A172 (cell line): ENCODE results near the gene PARP11. TPM values are rescaled to one million over a fixed set of nuclear protein-coding genes. Genes with fewer than 3 reads are reported as not detected.
A peak's percentile ranks its signal among the peaks of the same experiment; 100 is the strongest.

Source experiments
- DNase-seq: peaks from one replicate; pipeline ENCODE4 v3.0.0-alpha.2; 2015; ENCODE audit warnings: low spot score
- total RNA-seq: library from RNA; depleted of rRNA; stranded (reverse); fragments of >200 nt; shearing (Covaris generic); gene quantifications from 2 replicates; pipeline ENCODE4 v1.2.3, GENCODE V29; 2014; rRNA removed

Gene PARP11
- total RNA-seq: 1.5 TPM in 2 replicates

GRCh38 chr12:3872800-3873636 is at the start of gene PARP11:
PARP11 (minus strand) TSS chr12:3873399; CDS start chr12:3873229, 170 bp downstream.
- DNase-seq: peak; percentile 85

- DNase-seq: no peak
Measured at GRCh38 chr12:3922033-3922432, 48.8 kb upstream of the PARP11 start.

- no peak for DNase-seq
Measured at GRCh38 chr12:3921526-3921925, 48.3 kb upstream of the PARP11 start.

GRCh38 chr12:3921151-3921471 is 47.9 kb upstream of the PARP11 start:
- no peak for DNase-seq

GRCh38 chr12:3920351-3921150 is 47.4 kb upstream of the PARP11 start:
- no peak for DNase-seq

- DNase-seq: no peak
Measured at GRCh38 chr12:3913278-3913677, 40.1 kb upstream of the PARP11 start.

GRCh38 chr12:3912863-3913262 is 39.7 kb upstream of the PARP11 start:
- DNase-seq: no peak

- no peak for DNase-seq
Measured at GRCh38 chr12:3911409-3911808, 38.2 kb upstream of the PARP11 start.

- DNase-seq: no peak
Measured at GRCh38 chr12:3905664-3906063, 32.5 kb upstream of the PARP11 start.

GRCh38 chr12:3904999-3905398 is 31.8 kb upstream of the PARP11 start:
- DNase-seq: no peak

GRCh38 chr12:3902921-3903320 is 29.7 kb upstream of the PARP11 start:
- no peak for DNase-seq

- no peak for DNase-seq
Measured at GRCh38 chr12:3901116-3901515, 27.9 kb upstream of the PARP11 start.

GRCh38 chr12:3898756-3899155 is 25.6 kb upstream of the PARP11 start:
- DNase-seq: no peak

- DNase-seq: no peak
Measured at GRCh38 chr12:3897371-3897971, 24.3 kb upstream of the PARP11 start.

- DNase-seq: no peak
Measured at GRCh38 chr12:3896801-3897351, 23.7 kb upstream of the PARP11 start.

GRCh38 chr12:3896356-3896755 is 23.2 kb upstream of the PARP11 start:
- no peak for DNase-seq

- no peak for DNase-seq
Measured at GRCh38 chr12:3892631-3893030, 19.4 kb upstream of the PARP11 start.

- no peak for DNase-seq
Measured at GRCh38 chr12:3891201-3891600, 18.0 kb upstream of the PARP11 start.

- DNase-seq: no peak
Measured at GRCh38 chr12:3888659-3889058, 15.5 kb upstream of the PARP11 start.

- DNase-seq: no peak
Measured at GRCh38 chr12:3885277-3886094, 12.3 kb upstream of the PARP11 start.

GRCh38 chr12:3884671-3885070 is 11.5 kb upstream of the PARP11 start:
- DNase-seq: no peak
